HL-60 (cell line): ENCODE results near the gene ARID3C.

Experiments
- CTCF ChIP-seq: IDR thresholded peaks from one replicate; pipeline ENCODE4 v1.5.1; 2011; ENCODE audit warnings: low read length, control low read depth, inconsistent platforms; ENCODE audit not compliant: insufficient read depth
- GABPA ChIP-seq: IDR thresholded peaks from 2 replicates; pipeline ENCODE4 v1.6.1; 2012; ENCODE audit warnings: low read depth
- POLR2AphosphoS5 ChIP-seq: IDR thresholded peaks from 2 replicates; pipeline ENCODE4 v1.6.1; 2012; ENCODE audit warnings: low read depth
- REST ChIP-seq: IDR thresholded peaks from 2 replicates; pipeline ENCODE4 v1.6.1; 2012; ENCODE audit warnings: low read depth; ENCODE audit not compliant: insufficient replicate concordance

- no peak for TF ChIP-seq CTCF
- no peak for TF ChIP-seq REST
- TF ChIP-seq POLR2AphosphoS5: no peak
- no peak for TF ChIP-seq GABPA
Measured at GRCh38 chr9:34600908-34601307, 28.0 kb downstream of the ARID3C start.
